HFF-Myc (cell line): ENCODE data around the gene MAST3.

Experiments used
- DNase-seq: peaks from one replicate; pipeline ENCODE4 v3.0.0-alpha.2; 2011; ENCODE audit warnings: low read depth; ENCODE audit errors: extremely low read depth
- H3K4me3 ChIP-seq: replicated peaks from 2 replicates; pipeline ENCODE4 v1.5.1; 2011; ENCODE audit warnings: low read depth, mild to moderate bottlenecking, control low read depth, low read length
- CTCF ChIP-seq: IDR thresholded peaks from 2 replicates; pipeline ENCODE4 v1.5.1; 2012; ENCODE audit warnings: mild to moderate bottlenecking, low read depth, low read length, control low read depth; ENCODE audit errors: missing control alignments

The MAST3 gene

GRCh38 chr19:18141031-18141430 lies 43.5 kb downstream of the MAST3 start:
- DNase-seq, result no peak
- H3K4me3 ChIP-seq, result no peak overlapping the region
- TF ChIP-seq CTCF, result no peak

- no peak for TF ChIP-seq CTCF
- no peak overlapping the region for H3K4me3 ChIP-seq
- DNase-seq, result no peak
These were observed 46.3 kb downstream of the MAST3 start for GRCh38 chr19:18143902-18144301.

GRCh38 chr19:18144361-18144760 lies 46.8 kb downstream of the MAST3 start:
- no peak for DNase-seq
- no peak overlapping the region for H3K4me3 ChIP-seq
- no peak for TF ChIP-seq CTCF

- TF ChIP-seq CTCF, result no peak
- no peak for DNase-seq
- H3K4me3 ChIP-seq, result no peak overlapping the region
These were observed 47.3 kb downstream of the MAST3 start for GRCh38 chr19:18144906-18145305.

- no peak overlapping the region for H3K4me3 ChIP-seq
- TF ChIP-seq CTCF, result no peak
These were observed 47.9 kb downstream of the MAST3 start for GRCh38 chr19:18145391-18145999.

GRCh38 chr19:18147396-18147795 lies 49.8 kb downstream of the MAST3 start:
- TF ChIP-seq CTCF, result no peak
- DNase-seq, result no peak
- H3K4me3 ChIP-seq, result no peak overlapping the region

More at GRCh38 chr19:18145391-18145999, 47.9 kb downstream of the MAST3 start:
- no peak for DNase-seq

GRCh38 chr19:18149596-18149975 lies 52.0 kb downstream of the MAST3 start:
- TF ChIP-seq CTCF, result no peak
- DNase-seq, result no peak
- H3K4me3 ChIP-seq, result no peak overlapping the region
